ENCODE measurements around the gene DNMT3A.

The DNMT3A gene

GRCh38 chr2:25372405-25373268 lies 30.9 kb upstream of the DNMT3A start:
- no peak for DNase-seq

- DNase-seq = no peak
These were observed 29.8 kb upstream of the DNMT3A start for GRCh38 chr2:25371253-25372241.

DNA sequence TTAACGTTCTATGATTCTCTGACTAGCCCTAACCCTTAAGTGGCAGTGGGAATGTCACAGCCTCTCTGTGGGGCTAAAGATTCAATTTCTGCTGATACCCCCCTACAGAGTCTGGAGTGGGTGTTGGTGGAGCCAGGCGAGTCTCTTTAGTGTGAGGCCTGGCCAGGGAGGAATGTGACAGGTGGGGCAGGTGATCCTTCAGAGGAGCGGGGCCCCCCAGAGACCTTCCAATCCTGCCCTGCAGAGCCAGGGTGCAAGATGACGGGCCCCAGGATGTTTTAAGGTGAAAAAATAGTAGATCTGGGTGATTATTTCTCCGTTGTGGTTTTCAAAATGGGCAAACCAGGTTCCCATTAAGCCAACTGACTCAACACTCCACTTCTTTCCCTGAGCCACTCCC lies 28.2 kb upstream of the DNMT3A start:
- no peak for DNase-seq

DNA sequence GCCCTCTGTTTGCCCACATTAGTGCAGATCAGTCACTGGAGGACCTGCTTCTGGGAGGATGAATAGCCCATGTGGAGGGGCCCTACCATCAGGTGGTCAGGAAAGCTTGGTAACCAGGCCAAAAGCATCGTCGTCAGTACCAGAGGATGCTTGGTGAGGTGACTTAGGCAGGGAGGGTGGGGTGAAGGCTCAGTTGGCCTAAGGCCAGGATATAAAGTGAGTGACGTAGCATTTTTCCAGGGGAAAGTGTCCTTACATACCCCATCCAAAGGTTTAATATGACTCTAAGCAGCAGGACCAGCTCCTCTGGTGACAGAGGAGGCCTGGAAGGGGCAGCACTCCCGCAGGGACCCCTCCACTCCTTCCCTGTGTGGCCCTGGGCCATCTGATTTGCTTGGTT lies 27.7 kb upstream of the DNMT3A start:
- no peak for DNase-seq

GRCh38 chr2:25368660-25369059 lies 26.9 kb upstream of the DNMT3A start:
- DNase-seq = no peak

DNA sequence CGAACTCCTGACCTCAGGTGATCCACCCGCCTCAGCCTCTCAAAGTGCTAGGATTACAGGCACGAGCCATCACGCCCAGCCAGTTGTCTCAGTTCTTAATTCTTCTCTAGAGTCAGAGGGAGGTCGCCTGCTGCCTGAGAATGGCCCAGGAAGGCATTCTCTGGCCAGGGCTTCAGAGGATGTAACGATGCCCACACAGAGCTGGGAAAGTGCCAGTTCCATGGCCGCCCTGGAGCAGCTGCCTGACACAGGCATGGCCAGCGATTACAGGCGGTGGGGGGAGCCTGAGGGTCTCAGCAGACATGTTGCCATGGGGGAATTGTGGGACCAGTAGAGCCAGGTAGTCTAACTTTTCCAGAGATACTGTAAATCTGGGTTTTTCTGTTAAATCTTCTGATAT lies 25.6 kb upstream of the DNMT3A start:
- DNase-seq = no peak

- DNase-seq = no peak
These were observed 24.9 kb upstream of the DNMT3A start for GRCh38 chr2:25366629-25367028.

GRCh38 chr2:25365241-25365640 lies 23.5 kb upstream of the DNMT3A start:
- no peak for DNase-seq

DNA sequence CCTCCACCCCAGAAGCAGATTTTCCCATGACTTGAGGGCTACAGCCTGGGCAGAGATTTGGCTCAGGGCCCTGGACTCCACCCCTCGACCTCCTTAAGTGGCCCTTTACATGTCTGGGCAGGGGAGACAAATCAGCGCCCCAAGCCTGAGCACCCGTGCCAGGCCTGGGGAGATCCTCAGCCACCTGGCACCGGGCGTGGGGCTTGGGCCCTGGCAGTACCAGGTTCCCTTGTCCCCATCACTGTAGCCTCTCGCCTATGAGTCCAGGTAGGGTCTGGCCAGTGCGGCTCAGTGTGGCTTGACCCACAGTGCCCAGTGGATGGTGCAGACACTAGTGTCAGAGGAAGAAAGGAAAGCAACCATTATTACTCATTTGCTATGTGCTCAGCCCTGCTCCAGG lies 22.0 kb upstream of the DNMT3A start:
- no peak for DNase-seq

- DNase-seq = no peak
These were observed 20.9 kb upstream of the DNMT3A start for GRCh38 chr2:25362434-25363145.

- peak; percentile 77 for DNase-seq
These were observed 20.3 kb upstream of the DNMT3A start for GRCh38 chr2:25362049-25362433.

- no peak for DNase-seq
These were observed 19.7 kb upstream of the DNMT3A start for GRCh38 chr2:25361261-25362048.

DNA sequence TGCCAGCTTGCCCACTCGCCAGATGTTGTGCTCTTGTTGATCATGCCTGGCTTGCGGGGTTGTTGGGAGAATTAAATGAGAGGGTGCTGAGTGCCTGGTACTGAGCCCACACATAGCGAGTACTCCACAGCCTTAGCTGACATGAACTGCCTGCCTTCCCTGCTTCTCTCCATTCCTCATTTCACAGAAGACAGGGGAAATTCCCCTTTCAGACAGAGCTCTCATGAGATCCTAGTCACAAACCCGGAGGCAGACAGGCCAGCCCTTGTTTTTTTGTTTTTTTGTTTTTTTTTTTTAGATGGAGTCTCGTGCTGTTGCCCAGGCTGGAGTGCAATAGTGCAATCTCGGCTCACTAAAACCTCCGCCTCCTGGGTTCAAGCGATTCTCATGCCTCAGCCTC lies 17.1 kb upstream of the DNMT3A start:
- DNase-seq = no peak

DNA sequence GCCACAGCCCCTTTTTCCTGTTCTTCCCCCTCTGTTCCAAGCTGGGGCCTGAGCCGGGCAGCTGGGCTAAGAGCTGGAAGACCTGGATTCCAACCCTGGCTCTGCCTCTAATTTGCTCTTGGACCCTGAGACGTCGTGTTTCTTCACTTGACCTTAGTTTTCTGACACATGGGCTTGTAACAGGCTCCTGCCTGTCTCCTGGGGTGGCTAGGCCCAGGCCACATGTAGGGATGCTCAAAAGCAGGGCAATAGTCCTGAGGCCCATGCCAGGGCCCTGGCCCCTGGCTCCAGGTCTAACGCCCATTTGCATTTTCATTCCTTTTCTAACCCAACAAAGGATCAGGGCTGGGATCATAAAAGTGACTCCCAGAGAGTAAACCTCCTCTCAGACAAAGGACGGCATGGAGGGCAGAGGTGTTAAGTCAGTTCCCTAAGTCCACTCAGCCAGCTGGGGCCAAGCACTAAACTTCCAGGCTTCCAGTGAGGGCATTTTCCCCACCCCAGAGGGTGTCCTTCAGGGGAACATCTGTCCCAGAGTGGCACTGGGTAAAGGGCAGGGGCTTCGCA lies 16.6 kb upstream of the DNMT3A start:
- DNase-seq = no peak

GRCh38 chr2:25356088-25356487 lies 14.4 kb upstream of the DNMT3A start:
- no peak for DNase-seq

- no peak for DNase-seq
These were observed 13.5 kb upstream of the DNMT3A start for GRCh38 chr2:25355270-25355669.

- DNase-seq = no peak
These were observed 12.4 kb upstream of the DNMT3A start for GRCh38 chr2:25354116-25354515.

GRCh38 chr2:25349397-25349796 lies 7.7 kb upstream of the DNMT3A start:
- no peak for DNase-seq

GRCh38 chr2:25347846-25348245 lies 6.1 kb upstream of the DNMT3A start:
- DNase-seq = no peak

- no peak for DNase-seq
These were observed 5.6 kb upstream of the DNMT3A start for GRCh38 chr2:25347205-25347815.

DNA sequence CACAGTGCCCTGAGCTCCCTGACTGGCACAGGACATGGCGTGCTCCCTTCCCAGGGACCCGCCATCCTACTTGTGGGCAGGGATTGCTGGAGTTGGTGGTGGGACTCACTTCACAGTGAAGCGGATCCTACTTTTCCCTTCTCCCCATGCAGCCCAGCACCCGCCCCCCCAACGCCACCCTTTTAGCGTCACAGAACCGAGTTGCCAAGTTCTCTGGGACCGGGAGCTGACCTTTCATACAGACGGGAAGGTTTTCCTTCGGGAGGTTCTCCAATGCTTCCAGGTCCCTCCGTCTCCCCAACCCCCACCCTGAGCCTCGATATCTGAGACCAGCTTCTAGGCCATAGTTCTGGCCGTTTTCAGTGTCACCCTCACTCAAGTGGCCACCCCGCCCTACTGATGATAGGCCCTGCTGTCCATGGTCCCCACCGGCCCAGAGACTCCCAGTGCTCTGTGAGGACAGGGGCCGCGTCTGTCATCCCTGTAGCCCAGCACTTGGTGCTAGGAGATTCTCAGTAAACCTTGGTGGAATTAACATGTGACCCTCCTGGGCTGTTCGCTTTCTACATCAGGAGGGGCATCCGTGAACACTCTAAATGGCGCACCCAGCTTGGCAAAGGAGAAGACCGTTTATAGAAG lies 1.6 kb upstream of the DNMT3A start:
- DNase-seq = no peak

All from SIG-M5 (cell line).